ENCODE data around the gene SPATA25.
"Not testable (repeated sequence)": the region's sequence is repeated elsewhere in the genome, so short reads cannot be mapped to it uniquely, and the experiment has no call there.

Gene SPATA25

GRCh38 chr20:45913116-45913515 lies 25.7 kb upstream of the SPATA25 start:
- no peak for DNase-seq (ENCODE audit: low read depth)

DNA sequence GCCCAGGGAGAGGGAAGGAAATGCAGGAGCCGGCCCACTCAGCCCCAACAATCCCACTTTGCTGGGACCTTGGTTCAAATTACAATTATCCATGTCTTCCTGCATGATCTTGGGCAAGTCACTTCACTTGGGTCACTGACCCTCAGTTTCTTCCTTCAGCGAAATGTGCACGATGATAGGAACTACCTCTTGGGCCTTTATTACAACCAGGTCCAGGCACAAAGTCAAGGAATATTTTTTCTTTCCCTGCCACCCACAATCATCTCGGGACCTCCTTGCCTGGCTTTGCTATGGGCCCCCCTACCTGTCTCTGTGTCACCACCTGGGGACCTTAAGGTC lies 24.9 kb upstream of the SPATA25 start:
- DNase-seq (ENCODE audit: low read depth) = no peak

DNA sequence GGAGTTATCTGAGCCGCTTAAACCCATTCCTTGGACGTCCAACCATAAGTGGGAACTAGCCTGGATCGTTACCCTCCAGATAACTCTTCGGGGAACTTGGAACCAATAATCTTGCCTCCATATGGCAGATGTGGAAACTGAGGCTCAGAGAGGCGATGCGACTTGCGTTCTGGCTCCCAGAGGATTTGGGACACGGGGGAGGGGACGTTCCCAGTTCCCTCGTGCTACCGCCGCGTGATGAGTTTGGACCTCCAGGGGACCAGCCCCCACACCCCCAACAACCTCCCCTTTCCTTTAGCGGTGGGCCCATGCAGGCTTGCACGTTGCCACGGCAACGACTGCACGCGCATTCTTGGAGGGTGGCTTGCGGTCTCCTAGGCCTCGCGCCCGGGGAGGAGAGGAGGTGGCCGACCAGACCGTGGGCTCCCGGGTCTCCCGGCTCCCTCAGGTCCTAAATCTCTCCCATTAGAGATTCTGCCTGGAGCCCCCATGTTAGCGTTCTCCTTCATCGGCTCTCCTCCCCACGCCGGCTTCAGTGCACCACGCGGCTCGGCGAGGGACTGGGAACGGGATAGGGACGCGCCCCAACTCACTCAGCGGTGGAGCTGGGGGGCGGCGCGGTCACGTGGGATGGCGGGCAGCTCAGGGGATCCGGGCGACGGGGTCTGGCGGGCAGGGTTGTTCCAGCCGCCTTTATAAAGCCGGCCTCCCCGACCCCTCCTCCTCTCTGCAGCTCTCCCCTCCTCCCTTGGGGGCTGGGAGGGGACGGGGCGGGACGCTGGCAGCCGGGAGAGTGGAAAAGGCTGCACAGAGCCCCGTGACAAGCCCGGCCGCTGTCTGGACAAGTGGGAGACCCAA lies 24.3 kb upstream of the SPATA25 start, which contains the start of gene PLTP:
PLTP (minus strand) TSS at position 670 of the 858 bp plus-strand sequence. CDS start 703 bp downstream, outside the sequence.
- peak; percentile 55 for DNase-seq (ENCODE audit: low read depth)

GRCh38 chr20:45910670-45911485 lies 23.5 kb upstream of the SPATA25 start:
- DNase-seq (ENCODE audit: low read depth) = peak; percentile 100

DNA sequence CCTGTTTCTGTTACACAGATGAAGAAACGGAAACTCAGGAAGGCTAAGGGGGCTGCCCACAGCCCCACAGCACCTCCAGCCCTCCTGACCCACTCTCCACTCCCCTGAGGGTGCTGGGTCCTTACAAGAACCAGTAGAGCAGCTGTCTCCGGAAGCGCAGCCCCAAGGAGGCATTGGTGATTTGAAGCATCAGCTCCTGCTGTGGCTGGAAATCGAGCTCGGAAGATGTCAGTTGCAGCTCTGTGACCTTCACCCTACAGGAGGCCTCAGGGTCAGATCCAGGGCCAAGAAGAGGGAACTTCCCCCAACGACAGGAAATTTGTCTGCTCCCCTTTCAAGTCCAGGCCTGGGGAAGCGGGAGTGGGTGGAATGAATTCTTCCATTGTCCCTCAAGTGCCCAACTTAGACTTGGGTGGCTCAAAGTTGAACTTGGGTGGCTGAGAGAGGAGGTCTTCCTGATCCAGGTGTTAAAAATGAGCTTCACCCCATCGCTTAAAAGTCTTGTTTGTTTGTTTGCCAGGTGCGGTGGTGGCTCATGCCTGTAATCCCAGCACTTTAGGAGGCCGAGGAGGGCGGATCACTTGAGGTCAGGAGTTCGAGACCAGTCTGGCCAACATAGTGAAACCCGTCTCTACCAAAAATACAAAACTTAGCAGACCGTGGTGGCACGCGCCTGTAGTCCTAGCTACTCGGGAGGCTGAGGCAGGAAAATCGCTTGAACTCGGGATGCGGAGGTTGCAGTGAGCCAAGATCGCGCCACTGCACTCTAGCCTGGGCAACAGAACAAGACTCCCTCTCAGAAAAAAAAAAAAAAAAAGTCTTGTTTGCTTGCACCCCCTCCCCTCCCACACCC lies 22.6 kb upstream of the SPATA25 start:
- DNase-seq (ENCODE audit: low read depth) = no peak

GRCh38 chr20:45909336-45909808 lies 21.9 kb upstream of the SPATA25 start:
- no peak for DNase-seq (ENCODE audit: low read depth)

DNA sequence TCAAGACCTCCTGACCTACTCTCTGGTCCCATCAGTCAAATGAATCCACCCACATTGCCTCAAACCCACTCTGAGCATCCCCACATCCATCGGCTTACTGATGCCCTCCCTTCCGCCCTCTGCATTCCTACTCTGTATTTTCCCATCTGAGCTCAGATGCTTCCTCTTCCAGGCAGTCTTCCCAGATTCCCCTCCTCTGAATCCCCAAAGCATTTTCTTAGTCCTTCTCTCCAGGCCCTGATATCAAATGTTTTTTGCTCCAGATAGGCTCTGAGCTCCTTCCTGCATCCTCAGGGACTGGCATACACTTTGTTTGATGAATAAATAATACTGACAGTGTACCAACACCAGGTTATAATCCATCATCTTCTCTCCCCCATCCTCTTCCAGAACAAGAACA lies 20.7 kb upstream of the SPATA25 start:
- no peak for DNase-seq (ENCODE audit: low read depth)

DNA sequence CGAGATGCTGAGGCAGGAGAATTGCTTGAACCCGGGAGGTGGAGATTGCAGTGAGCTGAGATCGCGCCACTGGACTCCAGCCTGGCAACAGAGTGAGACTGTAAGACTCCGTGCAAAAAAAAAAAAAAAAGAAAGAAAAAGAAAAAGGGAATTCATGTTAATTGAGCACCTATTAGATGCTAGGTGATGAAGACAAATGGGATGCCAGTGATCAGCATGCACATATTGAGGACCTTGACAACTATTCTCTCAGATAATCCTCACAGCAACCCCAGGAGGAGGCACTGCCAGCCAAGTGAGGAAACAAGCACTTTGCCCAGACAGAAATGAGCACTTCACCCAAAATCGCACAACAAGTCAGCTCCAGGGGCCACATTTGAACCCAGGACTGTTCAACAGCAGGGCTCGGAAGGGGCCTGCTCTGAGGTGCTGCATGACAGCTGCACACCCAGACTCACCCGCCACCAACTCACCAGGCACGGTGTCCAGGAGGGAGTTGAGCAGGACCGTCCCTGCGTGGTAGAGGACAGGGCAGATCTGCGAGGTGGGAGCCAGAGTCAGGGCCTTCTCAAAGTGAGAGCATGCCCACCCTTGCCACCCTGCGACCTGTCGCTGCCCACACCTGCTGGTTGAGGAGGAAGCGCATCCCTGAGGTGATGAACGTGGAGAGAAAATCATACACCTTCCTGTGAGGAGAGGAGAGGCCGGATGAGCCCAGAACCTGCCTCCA lies 20.0 kb upstream of the SPATA25 start:
- DNase-seq (ENCODE audit: low read depth) = no peak

- DNase-seq (ENCODE audit: low read depth) = peak; percentile 83
Observed at GRCh38 chr20:45905505-45906079, 18.2 kb upstream of the SPATA25 start.

DNA sequence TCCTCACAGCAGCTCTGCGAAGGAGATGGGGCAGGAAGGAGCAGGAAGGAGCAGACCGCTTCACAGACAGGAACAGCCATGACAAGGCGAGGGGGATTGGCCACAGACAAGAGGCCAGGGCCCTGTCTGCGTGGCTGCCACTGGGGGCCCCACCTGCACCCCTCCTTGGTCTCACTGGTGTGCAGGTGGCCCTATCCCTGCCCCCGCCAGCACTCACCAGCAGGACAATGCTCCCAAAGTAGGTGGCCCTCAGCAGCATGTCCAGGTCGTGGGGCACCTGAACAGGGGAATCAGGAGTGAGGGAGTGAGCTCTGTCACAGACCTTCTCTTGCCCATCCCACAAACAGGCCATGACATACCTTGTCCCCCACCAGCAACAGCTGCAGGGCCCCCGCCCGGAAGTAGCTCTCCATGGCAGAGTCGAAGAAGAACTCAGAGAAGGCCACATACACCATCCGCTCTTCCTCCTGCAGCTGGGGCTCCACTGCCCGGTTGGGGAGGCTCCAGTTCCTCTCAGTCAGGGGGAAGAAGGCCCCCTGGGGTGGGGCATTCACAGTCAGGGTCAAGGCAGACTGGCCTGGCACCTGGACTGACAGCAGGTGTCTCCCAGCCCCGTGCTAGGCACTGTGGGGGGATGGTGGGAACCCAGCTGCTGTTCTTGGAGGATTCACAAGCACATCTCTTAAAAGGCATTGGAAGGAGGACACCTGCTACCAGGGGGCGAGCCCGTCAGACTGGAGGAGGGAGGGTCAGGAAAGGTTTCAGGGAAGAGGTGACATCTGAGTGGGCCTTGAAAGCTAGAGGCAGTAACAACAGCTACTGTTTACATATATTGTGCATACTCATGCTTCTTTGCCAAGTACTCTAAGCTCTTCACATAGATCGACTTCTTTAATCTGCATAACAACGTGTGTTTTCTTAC lies 17.4 kb upstream of the SPATA25 start:
- DNase-seq (ENCODE audit: low read depth) = no peak

GRCh38 chr20:45902199-45902701 lies 14.8 kb upstream of the SPATA25 start:
- no peak for DNase-seq (ENCODE audit: low read depth)

GRCh38 chr20:45901332-45901731 lies 13.9 kb upstream of the SPATA25 start:
- not testable (repeated sequence) for DNase-seq (ENCODE audit: low read depth)

DNA sequence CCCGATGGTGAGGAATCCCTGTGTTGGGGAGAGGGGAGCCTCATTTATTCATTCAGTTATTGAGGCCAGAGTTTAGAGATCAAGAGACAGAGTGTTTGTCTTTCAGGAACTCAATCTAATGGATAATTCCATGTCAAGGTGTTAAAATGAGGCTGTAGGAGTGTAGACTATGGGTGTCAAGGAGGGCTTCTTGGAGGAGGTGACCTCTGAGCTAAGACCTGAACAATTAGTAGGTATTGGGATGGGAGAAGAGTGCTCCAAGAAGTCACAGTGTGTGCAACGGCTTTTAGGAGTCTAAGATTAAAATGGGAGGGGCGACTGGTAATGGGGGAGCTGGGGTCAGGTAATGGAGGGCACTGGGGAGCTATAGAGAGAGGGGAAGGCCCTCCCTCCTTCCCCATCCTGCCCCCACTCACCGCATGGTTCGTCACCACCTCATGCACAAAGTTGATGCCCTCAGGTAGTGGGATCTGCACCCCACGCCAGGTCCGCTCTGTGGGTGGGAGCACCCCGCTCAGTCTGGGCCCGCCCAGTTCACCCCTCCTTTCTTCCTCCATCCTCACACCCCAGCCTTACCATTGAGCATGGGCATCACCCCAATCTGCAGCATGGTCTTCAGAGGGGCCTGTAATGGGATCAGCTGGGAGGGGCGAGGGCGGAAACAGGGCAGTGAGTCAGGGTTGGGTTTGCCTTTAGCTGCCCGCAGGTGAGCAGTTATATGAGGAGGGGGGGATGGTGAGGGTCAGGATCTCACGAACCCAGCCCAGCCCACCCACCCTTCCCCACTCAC lies 11.8 kb upstream of the SPATA25 start:
- no peak for DNase-seq (ENCODE audit: low read depth)

GRCh38 chr20:45898285-45898684 lies 10.9 kb upstream of the SPATA25 start:
- no peak for DNase-seq (ENCODE audit: low read depth)

DNA sequence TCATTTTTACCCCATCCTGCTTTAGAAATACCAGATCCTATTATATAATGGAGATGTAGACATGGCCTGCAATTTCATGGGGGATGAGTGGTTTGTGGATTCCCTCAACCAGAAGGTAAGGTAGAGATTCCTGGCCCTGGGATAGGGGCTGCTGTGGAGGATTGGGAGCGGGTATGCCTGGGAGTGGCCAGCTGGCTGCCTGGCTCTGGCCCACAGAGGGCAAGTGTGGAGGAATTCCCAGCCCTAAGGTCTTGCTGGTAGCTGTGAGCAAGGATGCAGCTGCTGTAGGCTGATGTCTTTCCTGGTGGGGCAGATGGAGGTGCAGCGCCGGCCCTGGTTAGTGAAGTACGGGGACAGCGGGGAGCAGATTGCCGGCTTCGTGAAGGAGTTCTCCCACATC lies 10.3 kb upstream of the SPATA25 start:
- no peak for DNase-seq (ENCODE audit: low read depth)

- DNase-seq (ENCODE audit: low read depth) = no peak
Observed at GRCh38 chr20:45897289-45897688, 9.9 kb upstream of the SPATA25 start.

DNA sequence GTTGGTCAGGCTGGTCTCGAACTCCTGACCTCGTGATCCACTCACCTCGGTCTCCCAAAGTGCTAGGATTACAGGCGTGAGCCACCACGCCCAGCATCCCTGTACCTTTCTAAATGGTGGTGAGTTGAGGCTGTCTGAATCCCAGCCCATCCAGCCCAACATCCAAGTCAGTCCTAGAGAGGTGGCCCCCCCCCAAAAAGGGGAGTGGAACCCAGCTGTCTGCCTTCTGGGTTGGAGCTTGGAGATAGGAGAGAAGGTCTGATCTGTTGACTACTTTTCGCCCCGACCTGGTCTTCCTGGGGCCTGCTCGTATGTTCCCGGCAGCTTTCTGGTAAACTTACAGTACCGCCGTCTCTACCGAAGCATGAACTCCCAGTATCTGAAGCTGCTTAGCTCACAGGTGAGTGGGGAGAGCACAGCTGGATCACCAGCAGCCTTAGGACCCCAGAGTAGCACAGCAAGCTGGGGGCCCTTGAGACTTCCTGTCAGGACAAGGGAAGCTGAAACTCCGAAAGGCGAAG lies 9.3 kb upstream of the SPATA25 start:
- DNase-seq (ENCODE audit: low read depth) = no peak

GRCh38 chr20:45894797-45895196 lies 7.4 kb upstream of the SPATA25 start:
- DNase-seq (ENCODE audit: low read depth) = no peak

DNA sequence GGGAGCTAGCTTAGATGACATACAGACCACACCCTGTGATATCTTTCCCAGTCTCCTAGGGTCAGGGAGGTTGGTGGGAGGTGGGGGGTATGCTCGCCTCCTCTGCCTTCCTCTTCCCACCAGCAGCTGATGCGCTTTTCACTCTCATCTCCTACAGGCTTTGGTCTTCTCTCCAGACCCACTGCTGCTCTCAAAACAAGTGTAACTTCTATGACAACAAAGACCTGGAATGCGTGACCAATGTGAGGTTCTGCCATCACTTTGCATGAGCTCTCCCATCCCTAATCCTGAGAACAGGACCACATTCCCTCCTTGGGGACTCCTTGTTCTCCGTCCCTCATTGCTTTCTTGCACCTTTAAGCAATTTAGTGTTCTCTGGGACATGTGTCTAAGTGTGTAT lies 6.4 kb upstream of the SPATA25 start:
- no peak for DNase-seq (ENCODE audit: low read depth)

All from amniotic epithelial cell (primary cell).